B cell (primary cell): ENCODE measurements around the gene MYOCOS. TPM values are rescaled to one million over a fixed set of nuclear protein-coding genes. Genes with fewer than 3 reads are reported as not detected.

Experiments used
- ATAC-seq: fragments of 200-7000 bp; cut with Tn5 transposase; one replicate; pipeline ENCODE4 v1.10.0; 2021; ENCODE audit warnings: low read depth, mild to moderate bottlenecking, moderate number of reproducible peaks, moderate library complexity
- CTCF ChIA-PET: fragments of 350-600 bp; sonication (Branson Sonifier 250); formaldehyde crosslinking; loops from one replicate; lab custom pipeline; 2021; ENCODE audit warnings: antibody characterized with exemption, inconsistent platforms; lab: Charles Lee
- POLR2A ChIA-PET: fragments of 350-600 bp; sonication (Branson Sonifier 250); formaldehyde crosslinking; loops from one replicate; lab custom pipeline; 2021; ENCODE audit warnings: antibody characterized with exemption; lab: Charles Lee
- DNase-seq: peaks from one replicate; pipeline ENCODE4 v3.0.0; 2013
- H2AFZ ChIP-seq: 2 replicates; pipeline ENCODE4 v1.6.1; 2012; ENCODE audit warnings: mild to moderate bottlenecking, low read depth, low read length; ENCODE audit not compliant: insufficient read depth, poor library complexity, severe bottlenecking
- H3K27ac ChIP-seq, 2 donors: 1 replicate in 1 of 2; 2 replicates in 1 of 2; pipeline ENCODE4 v1.5.1; 2012 to 2013; ENCODE audit warnings: low read length in 2 of 2, mild to moderate bottlenecking in 2 of 2, moderate library complexity in 1 of 2
- H3K27me3 ChIP-seq, 4 experiments: fragments of 200-600 bp in 1 of 4; sonication (generic) in 1 of 4; replicated peaks in 1 of 4; 1 replicate in 2 of 4; 2 replicates in 2 of 4; pipeline versions ENCODE4 v1.6.1 to v1.7.0; 2013 to 2016; ENCODE audit warnings: low read length in 3 of 4, mild to moderate bottlenecking in 2 of 4, mixed read lengths in 1 of 4, moderate library complexity in 1 of 4; ENCODE audit not compliant: insufficient read depth in 4 of 4, control insufficient read depth in 3 of 4; ENCODE audit errors: control extremely low read depth in 1 of 4
- H3K36me3 ChIP-seq, 2 experiments: replicated peaks in 1 of 2; 1 replicate in 1 of 2; 2 replicates in 1 of 2; pipeline versions ENCODE4 v1.6.1 to v1.7.1; 2013; ENCODE audit warnings: low read length in 1 of 2; ENCODE audit not compliant: insufficient read depth in 2 of 2, control insufficient read depth in 1 of 2; ENCODE audit errors: control extremely low read depth in 1 of 2, extremely low read depth in 1 of 2
- H3K4me1 ChIP-seq, 2 donors: fragments of 200-600 bp in 1 of 2; sonication (generic) in 1 of 2; 1 replicate in 1 of 2; 2 replicates in 1 of 2; pipeline versions ENCODE4 v1.5.1 to v1.6.1; 2013 to 2017; ENCODE audit warnings: low read length in 2 of 2; ENCODE audit not compliant: control insufficient read depth in 2 of 2, insufficient read depth in 2 of 2
- H3K4me2 ChIP-seq: replicated peaks from 2 replicates; pipeline ENCODE3; 2012; ENCODE audit warnings: mild to moderate bottlenecking, low read depth, low read length; ENCODE audit not compliant: poor library complexity, severe bottlenecking
- H3K4me3 ChIP-seq, 5 experiments: fragments of 200-600 bp in 1 of 5; sonication (generic) in 1 of 5; 1 replicate in 3 of 5; 2 replicates in 2 of 5; pipeline versions ENCODE4 v1.5.1 to v1.7.0; 2011 to 2016; ENCODE audit warnings: low read length in 4 of 5, mild to moderate bottlenecking in 4 of 5, low read depth in 2 of 5, control low read depth in 1 of 5, moderate library complexity in 1 of 5; ENCODE audit not compliant: insufficient read depth in 1 of 5; ENCODE audit errors: control extremely low read depth in 1 of 5, extremely low read depth in 1 of 5
- H3K79me2 ChIP-seq: fragments of 200-600 bp; sonication (generic); one replicate; pipeline ENCODE4 v1.6.0; 2016; ENCODE audit warnings: low read length; ENCODE audit not compliant: control insufficient read depth, insufficient read depth
- H3K9ac ChIP-seq: fragments of 200-600 bp; sonication (generic); 2 replicates; pipeline ENCODE4 v1.6.1; 2017; ENCODE audit warnings: mild to moderate bottlenecking, low read length, moderate library complexity
- H3K9me3 ChIP-seq, 3 donors: one replicate each; pipeline versions ENCODE4 v1.6.1 to v1.7.1; 2013; ENCODE audit warnings: low read length in 2 of 3; ENCODE audit not compliant: control insufficient read depth in 2 of 3, insufficient read depth in 1 of 3; ENCODE audit errors: control extremely low read depth in 1 of 3
- H4K20me1 ChIP-seq: 2 replicates; pipeline ENCODE4 v1.6.0; 2012; ENCODE audit warnings: mild to moderate bottlenecking, low read length; ENCODE audit not compliant: insufficient read depth, control insufficient read depth, poor library complexity, severe bottlenecking
- H3K27ac Mint-ChIP-seq: one replicate; pipeline ENCODE4 v1.8.0; 2021; ENCODE audit warnings: mixed read lengths
- H3K27me3 Mint-ChIP-seq: one replicate; pipeline ENCODE4 v1.8.0; 2021; ENCODE audit warnings: mixed read lengths
- H3K4me1 Mint-ChIP-seq: one replicate; pipeline ENCODE4 v1.8.0; 2021; ENCODE audit warnings: mixed read lengths
- H3K4me3 Mint-ChIP-seq: one replicate; pipeline ENCODE4 v1.8.0; 2021; ENCODE audit warnings: mixed read lengths
- H3K9me3 Mint-ChIP-seq: one replicate; pipeline ENCODE4 v1.8.0; 2022; ENCODE audit warnings: mixed read lengths; ENCODE audit not compliant: insufficient read depth
- CTCF ChIP-seq: fragments of 200-600 bp; IDR thresholded peaks from one replicate; pipeline ENCODE4 v1.8.0; 2022; ENCODE audit warnings: antibody characterized with exemption, mild to moderate bottlenecking
- EZH2 ChIP-seq: IDR thresholded peaks from 2 replicates; pipeline ENCODE4 v1.6.1; 2012; ENCODE audit warnings: borderline replicate concordance, low read depth, mild to moderate bottlenecking, moderate library complexity, low read length; ENCODE audit not compliant: insufficient read depth, poor library complexity, severe bottlenecking
- WGBS: methylation state at CpG from one replicate; pipeline ENCODE4 v1.1.5; 2013; ENCODE audit warnings: missing lambda C conversion rate; ENCODE audit not compliant: insufficient coverage; 5-methylcytosine and 5-hydroxymethylcytosine counted together
- intact Hi-C: fragments of 100-400 bp; cut with micrococcal nuclease; formaldehyde crosslinking; loops from one replicate; pipeline ENCODE4 v1.10.0; 2022
- polyA plus RNA-seq: library from polyadenylated mRNA; depleted of rRNA; stranded (reverse); fragments of >200 nt; gene quantifications from 2 replicates; pipeline ENCODE4 v1.2.3, GENCODE V29; 2012
- total RNA-seq, 2 donors: library from RNA; stranded (reverse); fragments of 120-200 nt in 1 of 2; gene quantifications; 1 replicate in 1 of 2; 2 replicates in 1 of 2; pipeline versions ENCODE4 v1.2.3 to v1.2.4, GENCODE V29; 2013 to 2022

Gene MYOCOS
- total and polyA plus RNA-seq, 2 donors (not counting 1 experiment from before 2014, with no cell fraction given), result 0.39 TPM; not detected in 1

GRCh38 chr1:171642197-171642596 lies 20.2 kb downstream of the MYOCOS start:
- Histone ChIP-seq H3K4me3 (no peak overlapping the region), H3K27ac (no peak overlapping the region), H3K27me3 (no peaks in the 10 kb centered on the region), H4K20me1 (no peaks in the 10 kb centered on the region), H3K9me3 (no peaks in the 10 kb centered on the region), H3K4me2 (no peak overlapping the region), H3K79me2 (no peaks in the 10 kb centered on the region), H2AFZ (no peak overlapping the region), H3K9ac (no peak overlapping the region), H3K4me1 (no peaks in the 10 kb centered on the region), H3K36me3 (no peaks in the 10 kb centered on the region)
- DNase-seq, result no peak
- no peak overlapping the region for H3K4me3 Mint-ChIP-seq
- intact Hi-C loops, result no loop called here
- POLR2A ChIA-PET, result no interaction called here
- peaks cover 5% of the 10 kb centered on the region for H3K27me3 Mint-ChIP-seq
- no peak overlapping the region for H3K27ac Mint-ChIP-seq
- TF ChIP-seq EZH2, result no peak
- no peak for TF ChIP-seq CTCF
- 81% methylated on average over 4 of the region's 4 CpGs for WGBS
- ATAC-seq, result no peak
- no peaks in the 10 kb centered on the region for H3K9me3 Mint-ChIP-seq
- CTCF ChIA-PET, result interaction anchor here (0.9 kb wide), 1 partner anchor 8 kb away, joined by 3 read pairs; no protein-coding TSS in a partner anchor
- H3K4me1 Mint-ChIP-seq, result peaks cover 3% of the 10 kb centered on the region

- H3K4me1 Mint-ChIP-seq, result peaks cover 3% of the 10 kb centered on the region
- CTCF ChIA-PET, result interaction anchor here (0.9 kb wide), 1 partner anchor 9 kb away, joined by 3 read pairs; no protein-coding TSS in a partner anchor
- Histone ChIP-seq H3K27me3 (no peaks in the 10 kb centered on the region), H3K9ac (no peak overlapping the region), H3K4me2 (no peak overlapping the region), H3K4me3 (no peak overlapping the region), H3K4me1 (no peaks in the 10 kb centered on the region), H2AFZ (no peak overlapping the region), H3K79me2 (no peaks in the 10 kb centered on the region), H3K36me3 (no peaks in the 10 kb centered on the region), H3K27ac (no peak overlapping the region), H3K9me3 (no peaks in the 10 kb centered on the region), H4K20me1 (no peaks in the 10 kb centered on the region)
- no peak overlapping the region for H3K4me3 Mint-ChIP-seq
- H3K27ac Mint-ChIP-seq, result no peak overlapping the region
- peaks cover 5% of the 10 kb centered on the region for H3K27me3 Mint-ChIP-seq
- POLR2A ChIA-PET, result no interaction called here
- ATAC-seq (no peak), DNase-seq (no peak)
- intact Hi-C loops, result no loop called here
- 89% methylated on average over 5 of the region's 8 CpGs for WGBS
- TF ChIP-seq EZH2, result no peak
- TF ChIP-seq CTCF, result no peak
- no peaks in the 10 kb centered on the region for H3K9me3 Mint-ChIP-seq
Observed at GRCh38 chr1:171643156-171643555, 21.1 kb downstream of the MYOCOS start.
